ENCODE data around the gene UFC1.

DNA sequence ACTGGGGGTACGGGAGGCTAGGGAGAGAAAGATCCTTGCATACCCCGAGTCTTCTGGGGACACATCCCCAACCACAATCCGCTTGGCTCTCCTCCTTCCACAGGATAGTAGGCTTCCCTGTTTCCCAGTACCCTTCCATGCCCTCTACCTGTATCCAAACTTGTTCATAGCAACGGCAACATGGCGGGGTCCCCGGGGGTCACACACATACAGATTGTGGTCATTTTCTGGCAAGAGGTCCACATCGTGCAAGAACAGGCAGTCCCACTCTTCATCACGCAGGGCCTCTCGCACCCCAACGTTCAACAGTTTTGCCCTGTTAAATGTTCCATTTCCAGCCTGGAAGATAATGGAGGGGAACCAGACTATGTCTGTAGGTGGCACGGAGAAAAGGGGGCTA is 19.9 kb downstream of the UFC1 start:
- TF ChIP-seq, protein P1, sequence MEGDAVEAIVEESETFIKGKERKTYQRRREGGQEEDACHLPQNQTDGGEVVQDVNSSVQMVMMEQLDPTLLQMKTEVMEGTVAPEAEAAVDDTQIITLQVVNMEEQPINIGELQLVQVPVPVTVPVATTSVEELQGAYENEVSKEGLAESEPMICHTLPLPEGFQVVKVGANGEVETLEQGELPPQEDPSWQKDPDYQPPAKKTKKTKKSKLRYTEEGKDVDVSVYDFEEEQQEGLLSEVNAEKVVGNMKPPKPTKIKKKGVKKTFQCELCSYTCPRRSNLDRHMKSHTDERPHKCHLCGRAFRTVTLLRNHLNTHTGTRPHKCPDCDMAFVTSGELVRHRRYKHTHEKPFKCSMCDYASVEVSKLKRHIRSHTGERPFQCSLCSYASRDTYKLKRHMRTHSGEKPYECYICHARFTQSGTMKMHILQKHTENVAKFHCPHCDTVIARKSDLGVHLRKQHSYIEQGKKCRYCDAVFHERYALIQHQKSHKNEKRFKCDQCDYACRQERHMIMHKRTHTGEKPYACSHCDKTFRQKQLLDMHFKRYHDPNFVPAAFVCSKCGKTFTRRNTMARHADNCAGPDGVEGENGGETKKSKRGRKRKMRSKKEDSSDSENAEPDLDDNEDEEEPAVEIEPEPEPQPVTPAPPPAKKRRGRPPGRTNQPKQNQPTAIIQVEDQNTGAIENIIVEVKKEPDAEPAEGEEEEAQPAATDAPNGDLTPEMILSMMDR (IDR thresholded peaks at IDR 0.05) = no peak
- TF ChIP-seq POLR2A (IDR thresholded peaks at IDR 0.05) = no peak

Measured in gastroesophageal sphincter (tissue), 3 donors.